Measurements from ENCODE around the gene SNTA1. TPM values are rescaled to one million over a fixed set of nuclear protein-coding genes. Genes with fewer than 3 reads are reported as not detected.

The SNTA1 gene
- total RNA-seq, 1 donor from 2014 or later = 6.9 TPM

DNA sequence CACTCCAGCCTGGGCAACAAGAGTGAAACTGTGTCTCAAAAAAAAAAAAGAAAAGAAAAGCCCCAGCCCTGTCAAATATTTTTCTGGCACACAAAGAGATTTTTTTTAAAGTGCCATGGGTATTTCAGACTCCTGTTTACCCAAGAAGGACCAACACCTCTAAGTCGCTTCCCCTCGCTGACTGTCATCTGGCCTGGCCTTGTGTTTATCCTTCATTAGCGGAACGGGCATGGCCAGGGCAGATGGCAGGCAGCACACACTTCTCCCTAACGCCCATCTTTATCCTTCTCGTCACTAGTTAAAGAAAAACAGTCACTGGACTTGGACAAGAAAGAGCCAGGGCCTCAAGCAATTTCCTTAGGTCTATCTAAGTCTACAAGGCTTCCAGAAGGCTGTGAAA is 39.0 kb upstream of the SNTA1 start:
- TF ChIP-seq CTCF (conservative IDR thresholded peaks at IDR 0.05; ENCODE audit: low read depth, low read length) = no peak
- DNase-seq (ENCODE audit: low read depth) = no peak
- no peak overlapping the region for H3K4me3 ChIP-seq (ENCODE audit: low read depth, low read length)

- DNase-seq (ENCODE audit: low read depth) = no peak
Measured at GRCh38 chr20:33481431-33481941, 37.9 kb upstream of the SNTA1 start.

DNA sequence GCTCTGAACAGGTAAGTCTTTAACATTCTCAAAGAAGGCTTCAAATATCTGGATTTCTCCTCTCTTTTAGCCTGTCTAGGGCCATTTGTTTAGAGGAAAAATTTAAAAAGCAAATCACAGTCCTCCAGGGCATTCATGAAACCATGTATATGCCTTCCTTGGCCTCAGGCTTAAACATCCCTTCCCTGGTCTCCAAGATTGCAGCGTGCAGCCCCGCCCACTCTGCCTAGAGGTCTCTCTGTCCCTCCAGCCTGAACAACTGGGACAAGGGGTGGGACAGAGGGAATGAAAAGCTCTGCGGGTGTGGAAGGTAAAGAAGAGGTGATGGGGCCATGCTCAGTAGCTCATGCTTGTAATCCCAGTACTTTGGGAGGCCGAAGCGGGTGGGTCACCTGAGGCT is 36.5 kb upstream of the SNTA1 start:
- DNase-seq (ENCODE audit: low read depth) = no peak
- no peak for TF ChIP-seq CTCF (conservative IDR thresholded peaks at IDR 0.05; ENCODE audit: low read depth, low read length)

More at GRCh38 chr20:33481431-33481941, 37.9 kb upstream of the SNTA1 start:
- TF ChIP-seq CTCF (conservative IDR thresholded peaks at IDR 0.05; ENCODE audit: low read depth, low read length) = no peak
- H3K4me3 ChIP-seq (ENCODE audit: low read depth, low read length) = no peak overlapping the region

GRCh38 chr20:33477386-33478234 is 34.0 kb upstream of the SNTA1 start:
- TF ChIP-seq CTCF (conservative IDR thresholded peaks at IDR 0.05; ENCODE audit: low read depth, low read length) = no peak

More for the DNA sequence above, 36.5 kb upstream of the SNTA1 start:
- no peak overlapping the region for H3K4me3 ChIP-seq (ENCODE audit: low read depth, low read length)

DNA sequence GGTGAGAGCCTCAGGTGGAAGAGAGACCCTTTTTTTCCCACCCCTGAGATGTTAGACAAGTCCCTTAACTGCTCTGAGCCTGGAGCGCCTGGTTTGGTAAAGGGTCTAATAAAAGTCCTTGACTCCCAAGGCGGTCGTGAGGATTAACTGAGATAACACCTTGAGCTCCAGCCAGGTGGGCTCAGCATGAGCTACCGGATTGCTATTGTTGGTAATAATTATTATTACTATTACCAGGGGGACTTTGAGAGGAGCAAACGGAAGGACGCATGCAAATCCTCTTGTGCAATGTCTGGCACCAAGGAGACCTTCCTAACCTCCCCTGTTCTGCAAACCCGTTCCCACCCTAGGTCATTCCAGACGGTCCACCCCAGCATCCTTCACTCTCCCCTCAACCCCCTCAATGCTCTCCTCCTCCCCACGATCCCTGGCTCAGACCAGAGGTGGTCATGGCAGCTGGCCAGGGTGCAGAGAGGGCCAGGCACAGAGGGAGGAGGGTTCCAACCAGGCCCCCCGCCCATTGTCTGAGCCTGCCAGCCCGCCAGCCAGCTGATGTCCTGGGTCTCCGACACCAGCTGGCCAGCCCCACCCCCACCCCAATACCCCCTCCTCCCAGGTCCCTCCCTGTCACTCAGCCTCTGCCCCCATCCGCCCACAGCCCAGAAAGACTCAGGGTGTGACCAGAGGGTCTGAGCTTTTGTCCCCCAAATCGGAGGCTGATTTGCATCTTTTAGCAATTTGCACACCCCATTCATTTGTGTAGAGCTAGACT is 32.0 kb upstream of the SNTA1 start:
- no peak for TF ChIP-seq CTCF (conservative IDR thresholded peaks at IDR 0.05; ENCODE audit: low read depth, low read length)
- H3K4me3 ChIP-seq (ENCODE audit: low read depth, low read length) = no peak overlapping the region
- no peak for DNase-seq (ENCODE audit: low read depth)

More at GRCh38 chr20:33477386-33478234, 34.0 kb upstream of the SNTA1 start:
- no peak overlapping the region for H3K4me3 ChIP-seq (ENCODE audit: low read depth, low read length)
- DNase-seq (ENCODE audit: low read depth) = no peak

DNA sequence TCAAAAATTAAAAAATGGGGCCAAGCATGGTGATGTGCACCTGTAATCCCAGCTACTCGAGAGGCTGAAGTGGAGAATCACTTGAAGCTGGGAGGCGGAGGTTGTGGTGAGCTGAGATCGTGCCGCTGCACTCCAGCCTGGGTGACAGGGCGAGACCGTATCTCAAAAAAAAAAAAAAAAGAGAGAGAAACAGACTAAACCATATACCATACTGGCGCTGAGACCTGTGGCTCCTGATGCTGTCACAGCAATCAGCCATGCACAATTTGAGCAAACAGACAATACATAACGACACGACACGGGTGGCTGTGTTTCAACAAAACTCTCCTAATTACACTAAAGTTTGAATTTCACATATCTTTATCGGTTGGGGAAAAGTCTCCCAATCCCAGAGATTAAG is 31.4 kb upstream of the SNTA1 start:
- no peak for TF ChIP-seq CTCF (conservative IDR thresholded peaks at IDR 0.05; ENCODE audit: low read depth, low read length)
- H3K4me3 ChIP-seq (ENCODE audit: low read depth, low read length) = no peak overlapping the region
- no peak for DNase-seq (ENCODE audit: low read depth)

Data from epithelial cell of proximal tubule (primary cell).